OCI-LY7 (cell line): ENCODE data around the gene ADM2.

Experiments used
- CTCF ChIP-seq: fragments of 200-600 bp; sonication (generic); conservative IDR thresholded peaks from 2 replicates; pipeline ENCODE4 v1.5.1; 2014; ENCODE audit warnings: mild to moderate bottlenecking, antibody characterized with exemption, low read length, moderate library complexity, mixed read lengths
- EZH2phosphoT487 ChIP-seq: fragments of 200-600 bp; sonication (generic); IDR thresholded peaks from 2 replicates; pipeline ENCODE4 v1.6.1; 2018; ENCODE audit warnings: low read depth, borderline replicate concordance, mild to moderate bottlenecking, mixed run types, antibody characterized with exemption, low read length, moderate library complexity, mixed read lengths

GRCh38 chr22:50524676-50525103, 43.3 kb downstream of the ADM2 start:
- TF ChIP-seq CTCF = no peak
- TF ChIP-seq EZH2phosphoT487 = no peak
